GM21367 (cell line): Measurements from ENCODE around the gene PCNX3.
"Not testable (repeated sequence)": the region's sequence is repeated elsewhere in the genome, so short reads cannot be mapped to it uniquely, and the experiment has no call there.

Source experiments
- ATAC-seq: cut with Tn5 transposase; IDR thresholded peaks from one replicate; pipeline ENCODE4 v1.9.1; 2021; ENCODE audit not compliant: unreplicated experiment

Gene PCNX3

DNA sequence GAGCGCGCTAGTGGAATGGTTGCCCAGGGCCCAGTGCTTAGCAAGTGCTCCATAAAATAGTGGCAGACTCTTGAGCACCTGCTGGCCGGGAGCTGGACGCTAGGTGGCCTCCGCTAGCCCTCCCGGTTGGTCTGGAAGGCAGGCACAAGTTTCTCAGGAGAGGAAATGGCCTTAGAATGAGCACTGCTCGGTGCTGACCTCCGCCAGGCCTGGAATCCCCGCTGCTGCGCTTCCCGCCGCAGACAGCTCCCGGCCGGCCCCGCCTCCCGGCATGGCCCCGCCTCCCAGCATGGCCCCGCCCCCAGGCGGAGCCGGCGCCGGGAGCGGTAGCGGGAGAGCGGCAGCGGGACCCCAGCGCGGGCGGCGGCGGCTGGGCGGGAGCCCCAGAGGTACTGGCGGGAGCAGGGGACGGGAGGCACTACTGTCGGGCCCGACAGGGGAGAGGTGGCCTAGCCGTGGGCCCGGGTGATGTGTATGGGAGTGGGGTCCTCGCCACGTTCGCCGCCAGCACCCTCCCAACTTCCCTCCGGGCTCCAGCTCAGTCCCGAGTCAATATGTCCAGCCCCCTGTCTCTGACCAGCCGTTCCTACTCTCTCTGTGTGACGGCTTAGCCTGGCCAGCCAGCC, 22.3 kb downstream of the PCNX3 start, which contains the start of gene SIPA1:
Gene SIPA1, plus strand, starts transcription at position 308 of the 626 bp plus-strand sequence. CDS start 2,821 bp downstream, outside the sequence.
- no peak for ATAC-seq

DNA sequence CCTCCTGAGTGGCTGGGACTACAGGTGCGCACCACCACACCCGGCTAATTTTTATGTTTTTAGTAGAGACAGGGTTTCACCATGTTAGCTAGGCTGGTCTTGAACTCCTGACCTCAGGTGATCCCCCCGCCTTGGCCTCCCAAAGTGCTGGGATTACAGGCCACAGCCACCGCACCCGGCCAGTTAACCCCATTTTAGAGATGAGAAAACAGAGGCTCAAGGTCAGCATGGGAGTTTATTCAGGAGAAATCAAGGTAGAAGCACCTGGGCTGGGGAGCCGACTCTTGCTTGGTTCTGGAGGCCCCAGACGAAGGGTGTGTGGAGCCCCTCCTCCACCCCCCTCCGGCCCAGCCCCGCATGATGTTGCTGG, 23.6 kb downstream of the PCNX3 start:
- not testable (repeated sequence) for ATAC-seq

DNA sequence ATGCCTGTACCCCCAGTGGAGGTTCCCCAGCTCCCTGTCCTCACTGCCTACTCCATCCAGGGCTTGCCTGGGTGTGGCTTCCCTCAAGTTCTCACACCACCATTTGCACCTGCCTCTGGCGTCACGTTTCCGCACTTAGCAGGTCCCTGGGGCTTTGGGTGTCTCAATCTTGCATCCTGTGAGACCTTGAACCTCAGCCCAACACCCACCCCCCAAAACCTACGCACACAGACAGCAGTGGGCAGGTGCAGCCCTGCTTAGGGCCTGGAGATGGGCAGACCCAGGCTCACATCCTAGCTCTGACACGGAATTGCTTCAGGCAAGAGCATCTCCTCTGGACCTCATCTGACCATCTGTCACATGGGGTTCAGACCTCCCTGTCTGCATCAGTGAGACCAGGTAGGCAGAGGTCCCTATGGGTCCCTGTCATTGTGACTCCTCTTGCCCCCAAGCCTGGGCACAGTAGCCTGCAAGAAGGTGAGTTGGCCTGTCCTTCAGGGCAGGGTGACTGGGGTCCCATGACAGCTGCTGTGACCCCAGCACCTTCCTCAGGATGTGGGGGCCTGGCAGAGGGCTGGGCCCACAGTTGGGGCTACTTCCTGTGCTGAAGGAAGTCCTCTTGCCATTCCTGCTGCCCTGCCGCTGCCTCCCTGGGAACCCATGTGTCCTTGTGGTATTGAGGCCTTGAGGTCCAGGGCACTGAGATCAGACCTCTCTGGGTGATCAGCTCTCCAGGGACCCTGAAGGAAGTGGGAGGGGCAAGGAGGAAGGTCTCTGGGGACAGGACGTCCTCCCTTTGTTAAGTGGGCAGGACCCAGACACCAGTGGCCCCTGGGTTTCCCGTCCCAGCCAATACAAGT, 24.3 kb downstream of the PCNX3 start:
- ATAC-seq: peak; percentile 37

DNA sequence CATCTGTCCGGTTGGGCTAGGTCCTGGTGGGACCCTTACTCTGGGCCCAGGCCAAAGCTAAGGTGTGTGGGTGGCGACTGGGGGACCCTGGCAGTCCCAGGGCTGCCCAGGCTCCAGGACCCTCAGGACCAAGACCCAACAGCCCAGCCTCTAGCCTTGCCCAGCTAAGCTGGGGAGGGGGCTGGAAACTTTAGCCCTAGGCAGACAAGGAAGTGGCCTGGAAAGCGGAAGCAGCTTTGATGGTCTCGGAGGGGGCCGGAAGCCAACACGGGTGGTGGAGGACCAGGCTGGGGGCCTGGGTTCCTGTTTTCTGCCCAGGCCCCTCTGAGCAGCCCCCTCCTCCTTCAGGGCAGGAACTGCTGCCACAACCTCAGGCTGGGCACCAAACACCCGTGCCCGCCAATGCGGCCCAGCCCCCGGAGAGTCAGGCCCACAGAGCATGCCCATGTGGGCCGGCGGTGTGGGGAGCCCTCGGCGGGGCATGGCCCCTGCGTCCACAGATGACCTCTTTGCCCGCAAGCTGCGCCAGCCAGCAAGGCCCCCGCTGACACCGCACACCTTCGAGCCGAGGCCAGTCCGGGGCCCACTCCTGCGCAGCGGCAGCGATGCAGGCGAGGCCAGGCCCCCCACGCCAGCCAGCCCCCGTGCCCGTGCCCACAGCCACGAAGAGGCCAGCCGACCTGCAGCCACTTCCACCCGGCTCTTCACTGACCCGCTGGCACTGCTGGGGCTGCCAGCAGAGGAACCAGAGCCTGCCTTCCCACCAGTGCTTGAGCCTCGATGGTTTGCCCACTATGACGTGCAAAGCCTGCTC, 25.1 kb downstream of the PCNX3 start:
- no peak for ATAC-seq

DNA sequence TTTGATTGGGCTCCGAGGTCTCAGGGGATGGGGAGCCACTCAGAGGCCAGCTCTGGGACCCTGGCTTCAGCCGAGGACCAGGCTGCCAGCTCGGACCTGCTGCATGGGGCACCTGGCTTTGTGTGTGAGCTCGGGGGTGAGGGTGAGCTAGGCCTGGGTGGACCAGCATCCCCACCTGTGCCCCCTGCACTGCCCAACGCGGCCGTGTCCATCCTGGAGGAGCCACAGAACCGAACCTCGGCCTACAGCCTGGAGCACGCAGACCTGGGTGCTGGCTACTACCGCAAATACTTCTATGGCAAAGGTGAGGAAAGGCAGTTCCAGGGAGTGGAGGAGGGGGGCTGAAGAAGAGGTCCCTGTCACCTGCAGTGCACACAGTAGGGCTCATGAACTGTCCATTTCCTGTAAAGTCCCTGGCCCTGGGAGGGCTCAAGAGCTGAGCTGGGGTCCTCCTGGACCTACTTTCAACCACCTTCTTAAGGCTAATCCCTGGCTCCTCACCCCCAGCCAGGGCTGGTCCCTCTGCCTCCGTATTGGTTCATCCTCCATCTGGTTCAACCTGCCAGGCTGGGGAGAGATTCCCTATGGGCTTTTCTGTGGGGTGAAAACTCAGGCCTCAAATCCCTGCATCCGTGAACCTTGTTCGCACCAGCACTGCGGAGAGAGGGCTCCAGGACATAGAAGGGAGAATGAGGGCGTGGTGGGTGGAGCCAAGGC, 25.9 kb downstream of the PCNX3 start:
- ATAC-seq: no peak

DNA sequence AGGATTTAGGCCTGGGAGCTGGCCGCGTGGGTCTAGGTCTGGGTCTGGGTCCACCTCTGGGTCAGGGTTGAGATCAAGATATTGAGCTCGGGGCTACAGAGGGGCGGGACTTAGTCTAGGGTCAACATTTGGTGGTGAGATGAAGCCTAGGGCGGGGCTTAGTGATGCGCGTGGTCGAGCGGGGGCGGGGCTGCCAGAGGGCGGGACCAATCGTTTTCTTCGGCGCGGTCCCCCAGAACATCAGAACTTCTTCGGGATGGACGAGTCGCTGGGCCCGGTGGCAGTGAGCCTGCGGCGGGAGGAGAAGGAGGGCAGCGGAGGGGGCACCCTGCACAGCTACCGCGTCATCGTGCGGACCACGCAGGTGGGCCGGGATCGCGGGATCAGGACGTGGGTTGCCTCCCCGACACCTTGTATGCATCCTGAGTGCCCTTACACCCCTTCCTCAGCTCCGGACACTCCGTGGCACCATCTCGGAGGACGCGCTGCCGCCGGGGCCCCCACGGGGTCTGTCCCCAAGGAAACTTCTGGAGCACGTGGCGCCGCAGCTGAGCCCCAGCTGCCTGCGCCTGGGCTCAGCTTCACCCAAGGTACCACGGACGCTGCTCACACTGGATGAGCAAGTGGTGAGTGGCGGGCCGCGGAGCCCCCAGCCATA, 26.6 kb downstream of the PCNX3 start:
- ATAC-seq: no peak

DNA sequence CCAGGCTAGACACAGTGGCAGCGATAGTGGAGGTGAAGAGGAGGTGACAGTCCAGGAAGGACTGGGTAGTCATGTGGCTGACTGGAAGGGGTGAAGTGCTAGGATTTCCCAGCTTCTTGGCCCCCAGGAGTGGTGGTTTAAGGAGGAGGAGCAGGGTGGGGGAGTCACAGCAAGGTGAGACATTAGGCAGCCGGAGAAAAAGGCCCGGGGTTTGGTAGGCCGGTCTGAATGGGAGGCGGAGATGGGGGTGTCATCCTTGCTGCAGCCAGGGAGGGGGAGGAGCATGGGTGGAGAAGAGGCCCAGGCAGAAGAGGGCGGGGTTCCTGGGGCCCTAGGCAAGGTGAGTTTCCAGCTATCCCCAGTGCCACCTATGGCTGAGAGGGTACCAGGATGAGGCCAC, 28.4 kb downstream of the PCNX3 start:
- no peak for ATAC-seq

DNA sequence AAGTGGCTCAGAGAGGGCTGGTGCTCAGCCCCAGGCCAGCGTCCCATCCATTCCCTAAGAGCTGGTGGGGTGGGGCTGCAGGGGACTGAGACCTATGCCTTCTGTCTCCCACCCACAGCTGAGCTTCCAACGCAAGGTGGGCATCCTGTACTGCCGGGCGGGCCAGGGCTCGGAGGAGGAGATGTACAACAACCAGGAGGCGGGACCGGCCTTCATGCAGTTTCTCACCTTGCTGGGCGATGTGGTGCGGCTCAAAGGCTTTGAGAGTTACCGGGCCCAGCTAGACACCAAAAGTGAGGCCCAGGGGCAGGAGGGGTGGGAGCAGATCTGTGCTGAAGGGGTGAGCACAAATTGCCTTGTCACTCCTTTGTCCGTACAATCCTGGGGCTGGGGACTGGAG, 29.3 kb downstream of the PCNX3 start:
- no peak for ATAC-seq

DNA sequence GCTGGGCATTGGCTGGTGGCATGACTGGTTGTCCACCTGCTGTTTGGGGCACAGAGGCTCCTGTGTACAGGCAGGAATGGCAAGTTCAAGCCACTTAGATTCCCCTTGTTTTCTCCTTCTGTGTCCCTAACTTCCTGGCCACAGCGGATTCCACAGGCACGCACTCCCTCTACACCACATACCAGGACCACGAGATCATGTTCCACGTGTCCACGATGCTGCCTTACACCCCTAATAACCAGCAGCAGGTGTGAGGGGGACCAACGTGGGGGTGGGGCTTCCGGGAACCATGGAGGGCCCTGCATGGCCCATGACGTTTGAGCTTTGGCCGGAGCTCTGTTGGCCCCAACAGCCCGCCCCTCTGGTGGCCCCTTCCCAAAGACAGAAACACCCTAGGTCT, 30.1 kb downstream of the PCNX3 start:
- no peak for ATAC-seq

DNA sequence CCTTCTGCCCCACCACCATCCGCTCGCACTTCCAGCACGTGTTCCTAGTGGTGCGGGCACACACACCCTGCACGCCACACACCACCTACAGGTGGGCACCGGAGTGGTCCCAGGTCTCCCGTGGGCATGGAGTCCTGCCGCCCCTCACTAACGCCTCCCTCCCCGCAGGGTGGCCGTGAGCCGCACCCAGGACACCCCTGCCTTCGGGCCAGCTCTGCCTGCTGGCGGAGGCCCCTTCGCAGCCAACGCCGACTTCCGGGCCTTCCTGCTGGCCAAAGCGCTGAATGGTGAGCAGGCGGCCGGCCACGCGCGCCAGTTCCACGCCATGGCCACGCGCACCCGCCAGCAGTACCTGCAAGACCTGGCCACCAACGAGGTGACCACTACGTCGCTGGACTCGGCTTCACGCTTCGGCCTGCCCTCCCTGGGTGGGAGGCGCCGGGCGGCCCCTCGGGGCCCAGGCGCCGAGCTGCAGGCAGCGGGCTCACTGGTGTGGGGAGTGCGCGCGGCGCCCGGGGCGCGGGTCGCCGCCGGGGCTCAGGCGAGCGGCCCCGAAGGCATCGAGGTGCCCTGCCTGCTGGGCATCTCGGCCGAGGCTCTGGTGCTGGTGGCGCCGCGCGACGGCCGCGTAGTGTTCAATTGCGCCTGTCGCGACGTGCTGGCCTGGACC, 30.8 kb downstream of the PCNX3 start:
- ATAC-seq: no peak

DNA sequence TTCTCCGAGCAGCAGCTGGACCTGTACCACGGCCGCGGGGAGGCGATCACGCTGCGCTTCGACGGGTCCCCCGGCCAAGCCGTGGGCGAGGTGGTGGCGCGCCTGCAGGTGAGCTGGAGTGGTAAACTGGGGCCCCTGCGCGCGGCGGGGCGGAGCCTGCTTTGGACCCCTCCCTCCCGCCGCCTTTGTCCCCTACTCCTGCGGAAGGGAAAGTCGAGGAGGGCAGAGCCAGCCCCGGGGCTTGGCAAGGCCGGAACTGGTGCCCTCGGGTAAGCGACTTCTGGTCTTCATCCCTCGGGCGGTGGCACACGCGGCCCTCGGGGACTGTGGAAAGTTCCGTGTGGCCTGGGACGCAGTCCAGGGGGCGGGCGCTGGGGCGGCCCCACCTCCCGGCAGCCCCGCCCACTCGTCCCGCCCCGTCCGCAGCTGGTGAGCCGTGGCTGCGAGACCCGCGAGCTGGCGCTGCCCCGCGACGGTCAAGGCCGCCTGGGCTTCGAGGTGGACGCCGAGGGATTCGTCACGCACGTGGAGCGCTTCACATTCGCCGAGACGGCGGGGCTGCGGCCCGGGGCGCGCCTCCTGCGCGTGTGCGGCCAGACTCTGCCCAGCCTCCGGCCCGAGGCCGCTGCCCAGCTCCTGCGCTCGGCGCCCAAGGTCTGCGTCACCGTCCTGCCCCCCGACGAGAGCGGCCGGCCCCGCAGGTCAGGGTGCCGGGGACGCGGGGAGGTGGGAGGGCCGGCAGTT, 31.6 kb downstream of the PCNX3 start:
- ATAC-seq: no peak

DNA sequence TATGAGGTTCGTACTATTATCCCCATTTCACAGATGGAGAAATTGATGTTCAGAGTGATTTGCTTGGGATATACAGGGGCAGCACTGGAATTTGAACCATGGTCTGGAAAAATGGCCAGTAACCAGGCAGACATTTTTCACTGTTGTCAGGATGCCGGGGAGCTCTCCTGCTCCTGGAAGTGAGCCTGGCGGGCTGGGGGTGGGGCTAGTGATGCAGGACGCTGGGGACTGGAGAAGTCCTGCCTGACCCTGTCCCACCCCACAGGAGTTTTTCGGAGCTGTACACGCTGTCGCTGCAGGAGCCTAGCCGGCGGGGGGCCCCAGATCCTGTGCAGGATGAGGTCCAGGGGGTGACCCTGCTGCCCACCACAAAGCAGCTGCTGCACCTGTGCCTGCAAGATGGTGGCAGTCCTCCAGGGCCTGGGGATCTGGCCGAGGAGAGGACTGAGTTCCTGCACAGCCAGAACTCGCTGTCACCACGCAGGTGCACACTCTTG, 33.5 kb downstream of the PCNX3 start:
- no peak for ATAC-seq

DNA sequence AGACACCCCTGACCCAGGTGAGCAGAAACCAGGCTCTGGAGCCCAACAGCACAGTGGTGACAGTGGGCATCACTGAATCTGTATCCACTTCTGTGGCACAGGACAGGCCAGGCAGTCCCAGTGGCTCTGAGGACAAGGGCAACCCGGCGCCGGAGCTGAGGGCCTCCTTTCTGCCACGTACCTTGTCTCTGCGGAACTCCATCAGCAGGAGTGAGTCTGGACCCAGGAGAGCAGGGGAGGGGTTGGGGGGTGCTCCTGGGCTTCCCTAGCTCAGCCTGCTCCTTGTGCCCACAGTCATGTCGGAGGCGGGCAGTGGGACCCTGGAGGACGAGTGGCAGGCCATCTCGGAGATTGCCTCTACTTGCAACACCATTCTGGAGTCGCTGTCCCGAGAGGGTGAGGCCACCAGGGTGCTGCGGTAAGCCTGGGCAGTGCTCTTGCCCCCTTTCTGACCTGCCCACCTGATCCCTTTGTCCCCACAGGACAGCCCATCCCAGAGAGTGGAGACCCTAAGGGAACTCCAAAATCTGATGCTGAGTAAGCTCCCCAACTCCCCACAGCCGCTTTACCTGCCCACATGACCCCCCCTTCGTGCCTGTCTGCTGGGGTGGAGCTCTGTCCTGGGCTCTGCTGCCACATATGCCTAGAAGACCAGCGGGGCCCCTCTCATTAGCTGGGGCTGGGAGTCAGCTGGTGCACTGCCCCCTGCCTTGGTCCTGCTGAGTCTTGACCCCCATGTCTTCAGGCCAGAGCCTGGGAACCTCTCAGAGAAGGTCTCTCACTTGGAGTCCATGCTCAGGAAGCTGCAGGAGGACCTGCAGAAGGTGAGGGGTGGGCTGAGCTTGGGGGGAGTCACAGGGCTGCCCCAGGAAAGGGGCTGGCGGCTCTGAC, 34.3 kb downstream of the PCNX3 start:
- no peak for ATAC-seq

DNA sequence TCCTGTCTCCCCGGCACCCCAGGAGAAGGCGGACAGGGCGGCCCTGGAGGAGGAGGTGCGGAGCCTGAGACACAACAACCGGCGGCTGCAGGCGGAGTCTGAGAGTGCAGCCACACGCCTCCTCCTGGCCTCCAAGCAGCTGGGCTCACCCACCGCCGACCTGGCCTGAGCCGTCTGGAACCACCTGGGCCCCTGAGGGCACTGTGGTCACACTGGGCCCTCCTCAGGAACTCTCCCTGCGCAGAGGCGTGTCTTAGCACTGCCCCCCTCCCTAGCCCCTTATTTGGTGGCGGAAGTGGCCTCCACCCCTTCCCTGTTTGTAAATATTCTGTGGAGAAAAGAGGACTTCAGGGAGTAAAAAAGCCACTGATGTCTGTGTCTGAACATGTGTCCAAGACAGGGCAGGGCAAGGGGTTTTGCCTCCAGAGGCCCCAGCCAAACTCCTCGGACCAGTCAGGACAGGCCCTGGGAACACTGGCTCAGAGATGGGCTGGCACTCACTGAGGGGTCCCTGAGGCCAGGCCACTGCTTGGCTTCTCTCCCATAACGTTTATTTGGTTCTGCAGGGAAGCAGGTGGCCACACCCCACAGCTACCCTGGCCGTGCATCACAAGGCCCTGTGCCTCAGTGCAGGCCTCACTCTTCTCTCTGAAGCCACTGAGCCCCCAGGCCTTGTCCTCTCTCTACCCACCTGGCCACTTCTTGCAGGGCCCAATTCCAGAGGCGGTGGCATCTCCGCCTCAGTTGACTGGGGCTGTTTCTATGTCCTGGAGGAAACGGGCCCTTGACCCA, 35.2 kb downstream of the PCNX3 start:
- no peak for ATAC-seq

DNA sequence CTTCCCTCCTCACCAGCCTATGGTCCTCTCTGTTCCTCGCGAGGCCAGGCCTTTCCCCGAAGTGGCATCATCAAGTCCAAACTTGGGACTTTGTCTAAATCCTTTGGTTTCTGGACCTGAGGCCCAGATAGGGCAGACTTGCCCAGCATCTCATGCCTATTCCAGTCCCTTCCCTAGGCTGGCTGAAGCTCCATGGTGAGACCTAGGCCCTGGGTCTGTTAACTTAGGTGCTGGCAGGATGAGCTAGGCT, 35.7 kb downstream of the PCNX3 start:
- ATAC-seq: no peak

DNA sequence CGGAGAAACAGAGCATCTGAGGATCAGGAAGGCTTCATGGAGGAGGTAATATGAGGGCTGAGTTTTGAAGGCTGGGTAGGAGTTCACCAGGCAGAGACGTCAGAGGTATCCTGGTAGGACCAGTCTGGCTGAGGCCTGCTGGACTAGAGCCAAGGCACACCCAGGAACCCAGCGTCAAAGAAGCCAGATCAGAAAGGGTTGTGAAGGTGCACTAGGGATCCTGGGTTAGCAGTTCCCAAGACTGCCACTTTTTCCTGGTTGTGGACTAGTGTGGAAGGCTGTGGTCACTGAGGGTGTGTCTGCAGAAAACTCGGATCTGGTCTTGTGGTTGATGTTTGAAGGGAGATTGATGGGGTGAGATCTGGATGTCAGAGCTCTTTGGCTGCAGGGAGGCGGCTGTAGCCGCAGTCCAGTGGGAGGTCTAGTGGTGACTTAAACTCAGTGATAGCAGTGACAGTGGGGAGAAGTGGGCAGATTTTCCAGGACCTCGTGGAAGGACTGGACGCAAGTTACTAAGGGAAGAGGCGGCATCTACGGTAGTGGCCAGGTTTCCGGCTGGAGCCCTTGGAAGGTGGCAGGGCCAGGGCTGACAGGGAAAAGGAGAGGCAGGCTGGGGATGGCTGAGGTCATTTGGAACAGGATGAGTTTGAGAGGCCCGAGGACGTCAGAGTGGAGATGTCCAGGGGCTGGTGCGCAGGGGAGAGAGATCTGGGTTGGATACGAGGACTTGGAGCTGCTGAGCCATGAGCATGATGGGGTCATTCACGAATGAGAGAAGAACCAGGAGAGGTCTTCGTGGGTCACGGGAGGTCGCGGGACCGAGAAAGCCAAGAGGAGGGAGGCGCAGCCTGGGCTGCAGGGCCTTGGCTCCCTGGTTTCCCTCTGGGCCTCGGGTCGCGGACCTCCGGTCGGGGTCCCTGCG, 36.3 kb downstream of the PCNX3 start:
- no peak for ATAC-seq
